Spleen (tissue), 7 donors: ENCODE results near the gene CLEC4M.

ENCODE experiments used
- CTCF ChIP-seq, 11 experiments: fragments of 200-600 bp in 7 of 11; fragments of 450-650 bp in 4 of 11; sonication (generic) in 4 of 11; IDR thresholded peaks in 8 of 11; conservative IDR thresholded peaks in 3 of 11; 1 replicate in 7 of 11; 2 replicates in 4 of 11; pipeline versions ENCODE4 v1.4.0 to v1.8.0; 2016 to 2021; ENCODE audit warnings: antibody characterized with exemption in 11 of 11, inconsistent platforms in 4 of 11, mild to moderate bottlenecking in 1 of 11
- POLR2AphosphoS5 ChIP-seq, 3 donors: sonication (generic); formaldehyde crosslinking; IDR thresholded peaks; one replicate each; pipeline ENCODE4 v1.5.1; 2017; ENCODE audit warnings: antibody characterized with exemption in 3 of 3
- donor health status: DM: no; HTN: no; CAD: no; lungs with moderate emphysema.
- donor health status: DM: no; HTN: no; CAD: no.
- donor health status: DM: no; HTN: no; CAD: no.

- no peak for TF ChIP-seq POLR2AphosphoS5 (IDR thresholded peaks at IDR 0.05)
- TF ChIP-seq CTCF (IDR thresholded peaks at IDR 0.05 in 8 of 11, conservative IDR thresholded peaks at IDR 0.05 in 3 of 11), result no peak
Observed at GRCh38 chr19:7795555-7796161, 32.6 kb downstream of the CLEC4M start.
